ENCODE measurements around the gene RAF1.
"Not testable (repeated sequence)": the region's sequence is repeated elsewhere in the genome, so short reads cannot be mapped to it uniquely, and the experiment has no call there.

The RAF1 gene

GRCh38 chr3:12705981-12706380 lies 42.1 kb upstream of the RAF1 start:
- no peak for TF ChIP-seq CTCF (IDR thresholded peaks at IDR 0.05; ENCODE audit: insufficient read depth, low read length, poor library complexity, severe bottlenecking)
- TF ChIP-seq EZH2phosphoT487 (conservative IDR thresholded peaks at IDR 0.05; ENCODE audit: low read length), result no peak

GRCh38 chr3:12705374-12705926 lies 41.5 kb upstream of the RAF1 start:
- Histone ChIP-seq H3K27ac (ENCODE audit: low read depth, low read length) (no peak overlapping the region), H2AFZ (ENCODE audit: low read depth, low read length, severe bottlenecking) (no peak overlapping the region), H3K27me3 (ENCODE audit: low read length) (no peaks in the 10 kb centered on the region), H3K36me3 (ENCODE audit: low read length) (no peaks in the 10 kb centered on the region), H3K4me3 (ENCODE audit: insufficient read depth, low read length, poor library complexity, severe bottlenecking) (no peak overlapping the region), H3K4me2 (ENCODE audit: low read depth, low read length, poor library complexity, severe bottlenecking) (no peak overlapping the region), H3K9me2 (replicated peaks; ENCODE audit: insufficient read depth, low read length) (no peaks in the 10 kb centered on the region), H3K9ac (ENCODE audit: low read length) (no peak overlapping the region), H4K20me1 (ENCODE audit: low read depth, low read length) (no peaks in the 10 kb centered on the region), H3K9me3 (ENCODE audit: insufficient read depth, low read length) (no peaks in the 10 kb centered on the region), H3K79me2 (ENCODE audit: insufficient read depth, low read length) (no peaks in the 10 kb centered on the region), H3F3A (ENCODE audit: insufficient read depth) (no peaks in the 10 kb centered on the region)
- TF ChIP-seq CTCF (IDR thresholded peaks at IDR 0.05; ENCODE audit: insufficient read depth, low read length, poor library complexity, severe bottlenecking) (no peak), EZH2phosphoT487 (conservative IDR thresholded peaks at IDR 0.05; ENCODE audit: low read length) (no peak)

More at GRCh38 chr3:12705981-12706380, 42.1 kb upstream of the RAF1 start:
- no peak overlapping the region for H3K27ac ChIP-seq (ENCODE audit: low read depth, low read length)
- no peaks in the 10 kb centered on the region for H3K36me3 ChIP-seq (ENCODE audit: low read length)
- no peaks in the 10 kb centered on the region for H3K9me3 ChIP-seq (ENCODE audit: insufficient read depth, low read length)
- no peaks in the 10 kb centered on the region for H3K79me2 ChIP-seq (ENCODE audit: insufficient read depth, low read length)
- H4K20me1 ChIP-seq (ENCODE audit: low read depth, low read length), result no peaks in the 10 kb centered on the region
- H3K9ac ChIP-seq (ENCODE audit: low read length), result no peak overlapping the region
- no peak overlapping the region for H3K4me3 ChIP-seq (ENCODE audit: insufficient read depth, low read length, poor library complexity, severe bottlenecking)
- H3K9me2 ChIP-seq (replicated peaks; ENCODE audit: insufficient read depth, low read length), result no peaks in the 10 kb centered on the region
- H3K4me2 ChIP-seq (ENCODE audit: low read depth, low read length, poor library complexity, severe bottlenecking), result no peak overlapping the region
- H2AFZ ChIP-seq (ENCODE audit: low read depth, low read length, severe bottlenecking), result no peak overlapping the region
- no peaks in the 10 kb centered on the region for H3K27me3 ChIP-seq (ENCODE audit: low read length)
- H3F3A ChIP-seq (ENCODE audit: insufficient read depth), result no peaks in the 10 kb centered on the region

- no peaks in the 10 kb centered on the region for H3K79me2 ChIP-seq (ENCODE audit: insufficient read depth, low read length)
- H2AFZ ChIP-seq (ENCODE audit: low read depth, low read length, severe bottlenecking), result no peak overlapping the region
- no peak overlapping the region for H3K4me3 ChIP-seq (ENCODE audit: insufficient read depth, low read length, poor library complexity, severe bottlenecking)
- no peaks in the 10 kb centered on the region for H3F3A ChIP-seq (ENCODE audit: insufficient read depth)
- no peak overlapping the region for H3K9ac ChIP-seq (ENCODE audit: low read length)
- H4K20me1 ChIP-seq (ENCODE audit: low read depth, low read length), result no peaks in the 10 kb centered on the region
- no peaks in the 10 kb centered on the region for H3K36me3 ChIP-seq (ENCODE audit: low read length)
- no peaks in the 10 kb centered on the region for H3K27me3 ChIP-seq (ENCODE audit: low read length)
- no peaks in the 10 kb centered on the region for H3K9me3 ChIP-seq (ENCODE audit: insufficient read depth, low read length)
- H3K27ac ChIP-seq (ENCODE audit: low read depth, low read length), result no peak overlapping the region
- TF ChIP-seq CTCF (IDR thresholded peaks at IDR 0.05; ENCODE audit: insufficient read depth, low read length, poor library complexity, severe bottlenecking), result no peak
- no peak for TF ChIP-seq EZH2phosphoT487 (conservative IDR thresholded peaks at IDR 0.05; ENCODE audit: low read length)
- H3K4me2 ChIP-seq (ENCODE audit: low read depth, low read length, poor library complexity, severe bottlenecking), result no peak overlapping the region
- no peaks in the 10 kb centered on the region for H3K9me2 ChIP-seq (replicated peaks; ENCODE audit: insufficient read depth, low read length)
Observed at GRCh38 chr3:12702501-12702900, 38.6 kb upstream of the RAF1 start.

GRCh38 chr3:12701601-12702000 lies 37.7 kb upstream of the RAF1 start:
- H2AFZ ChIP-seq (ENCODE audit: low read depth, low read length, severe bottlenecking); H3K36me3 ChIP-seq (ENCODE audit: low read length); H4K20me1 ChIP-seq (ENCODE audit: low read depth, low read length); H3K9me2 ChIP-seq (replicated peaks; ENCODE audit: insufficient read depth, low read length); H3K4me2 ChIP-seq (ENCODE audit: low read depth, low read length, poor library complexity, severe bottlenecking); H3K27ac ChIP-seq (ENCODE audit: low read depth, low read length); H3K9me3 ChIP-seq (ENCODE audit: insufficient read depth, low read length); H3K27me3 ChIP-seq (ENCODE audit: low read length); H3K9ac ChIP-seq (ENCODE audit: low read length); H3K79me2 ChIP-seq (ENCODE audit: insufficient read depth, low read length); H3F3A ChIP-seq (ENCODE audit: insufficient read depth); H3K4me3 ChIP-seq (ENCODE audit: insufficient read depth, low read length, poor library complexity, severe bottlenecking): not testable (repeated sequence)

Data from SU-DHL-6 (cell line).